DND-41 (cell line): ENCODE data around the gene ALPK3.

ENCODE experiments used
- CTCF ChIP-seq: IDR thresholded peaks from 2 replicates; pipeline ENCODE4 v1.5.1; 2012; ENCODE audit warnings: borderline replicate concordance, low read length, moderate library complexity, mild to moderate bottlenecking; ENCODE audit not compliant: poor library complexity, severe bottlenecking; ENCODE audit errors: extremely low read depth
- EZH2 ChIP-seq: IDR thresholded peaks from 3 replicates; pipeline ENCODE4 v1.6.1; 2012; ENCODE audit warnings: borderline replicate concordance, low read depth, mild to moderate bottlenecking, moderate library complexity, low read length, inconsistent platforms; ENCODE audit not compliant: severe bottlenecking

GRCh38 chr15:84840741-84841429 lies 23.7 kb downstream of the ALPK3 start:
- TF ChIP-seq EZH2 (no peak), CTCF (no peak)
